RWPE2 (cell line): ENCODE results near the gene DUSP15.

ENCODE experiments used
- ATAC-seq: fragments of 200-7000 bp; cut with Tn5 transposase; 3 replicates; pipeline ENCODE4 v1.9.1; 2021; ENCODE audit warnings: low read depth
- DNase-seq: peaks from one replicate; pipeline ENCODE4 v3.0.0-alpha.2; 2020; ENCODE audit warnings: low spot score
- H3K27ac ChIP-seq: fragments of 450-650 bp; 2 replicates; pipeline ENCODE4 v1.5.1; 2017; ENCODE audit warnings: mild to moderate bottlenecking; ENCODE audit not compliant: poor library complexity, severe bottlenecking
- H3K27me3 ChIP-seq: fragments of 250-450 bp; sonication (Bioruptor Pico); 2 replicates; pipeline ENCODE4 v1.5.1; 2021; ENCODE audit warnings: mild to moderate bottlenecking, moderate library complexity; ENCODE audit not compliant: insufficient read depth, poor library complexity, severe bottlenecking
- H3K36me3 ChIP-seq: fragments of 250-450 bp; sonication (Bioruptor Pico); 2 replicates; pipeline ENCODE4 v1.5.1; 2020; ENCODE audit warnings: low read depth, mild to moderate bottlenecking, moderate library complexity
- H3K4me1 ChIP-seq: fragments of 250-450 bp; sonication (Bioruptor Pico); 2 replicates; pipeline ENCODE4 v1.5.1; 2021; ENCODE audit warnings: mild to moderate bottlenecking, moderate library complexity; ENCODE audit not compliant: insufficient read depth, poor library complexity, severe bottlenecking
- H3K4me3 ChIP-seq: fragments of 250-450 bp; sonication (Bioruptor Pico); 2 replicates; pipeline ENCODE4 v1.5.1; 2021; ENCODE audit warnings: mild to moderate bottlenecking, moderate library complexity; ENCODE audit not compliant: severe bottlenecking
- H3K9me3 ChIP-seq: fragments of 250-450 bp; sonication (Bioruptor Pico); 2 replicates; pipeline ENCODE4 v1.5.1; 2021; ENCODE audit warnings: mild to moderate bottlenecking, moderate library complexity; ENCODE audit not compliant: severe bottlenecking
- TF ChIP-seq, protein P1 (sequence below): fragments of 450-650 bp; IDR thresholded peaks from one replicate; pipeline ENCODE4 v1.5.1; 2017; ENCODE audit warnings: mild to moderate bottlenecking, moderate library complexity; ENCODE audit not compliant: poor library complexity, severe bottlenecking

Gene DUSP15

GRCh38 chr20:31836853-31837608, 33.3 kb downstream of the DUSP15 start:
- DNase-seq, result peak; percentile 74
- H3K36me3 ChIP-seq, result no peaks in the 10 kb centered on the region
- TF ChIP-seq, protein P1, sequence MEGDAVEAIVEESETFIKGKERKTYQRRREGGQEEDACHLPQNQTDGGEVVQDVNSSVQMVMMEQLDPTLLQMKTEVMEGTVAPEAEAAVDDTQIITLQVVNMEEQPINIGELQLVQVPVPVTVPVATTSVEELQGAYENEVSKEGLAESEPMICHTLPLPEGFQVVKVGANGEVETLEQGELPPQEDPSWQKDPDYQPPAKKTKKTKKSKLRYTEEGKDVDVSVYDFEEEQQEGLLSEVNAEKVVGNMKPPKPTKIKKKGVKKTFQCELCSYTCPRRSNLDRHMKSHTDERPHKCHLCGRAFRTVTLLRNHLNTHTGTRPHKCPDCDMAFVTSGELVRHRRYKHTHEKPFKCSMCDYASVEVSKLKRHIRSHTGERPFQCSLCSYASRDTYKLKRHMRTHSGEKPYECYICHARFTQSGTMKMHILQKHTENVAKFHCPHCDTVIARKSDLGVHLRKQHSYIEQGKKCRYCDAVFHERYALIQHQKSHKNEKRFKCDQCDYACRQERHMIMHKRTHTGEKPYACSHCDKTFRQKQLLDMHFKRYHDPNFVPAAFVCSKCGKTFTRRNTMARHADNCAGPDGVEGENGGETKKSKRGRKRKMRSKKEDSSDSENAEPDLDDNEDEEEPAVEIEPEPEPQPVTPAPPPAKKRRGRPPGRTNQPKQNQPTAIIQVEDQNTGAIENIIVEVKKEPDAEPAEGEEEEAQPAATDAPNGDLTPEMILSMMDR, result no peak
- H3K27ac ChIP-seq, result peak overlapping the region; percentile 9
- no peak for ATAC-seq
- H3K4me1 ChIP-seq, result peaks cover 35% of the 10 kb centered on the region
- no peaks in the 10 kb centered on the region for H3K27me3 ChIP-seq
- no peak overlapping the region for H3K4me3 ChIP-seq
- no peaks in the 10 kb centered on the region for H3K9me3 ChIP-seq

DNA sequence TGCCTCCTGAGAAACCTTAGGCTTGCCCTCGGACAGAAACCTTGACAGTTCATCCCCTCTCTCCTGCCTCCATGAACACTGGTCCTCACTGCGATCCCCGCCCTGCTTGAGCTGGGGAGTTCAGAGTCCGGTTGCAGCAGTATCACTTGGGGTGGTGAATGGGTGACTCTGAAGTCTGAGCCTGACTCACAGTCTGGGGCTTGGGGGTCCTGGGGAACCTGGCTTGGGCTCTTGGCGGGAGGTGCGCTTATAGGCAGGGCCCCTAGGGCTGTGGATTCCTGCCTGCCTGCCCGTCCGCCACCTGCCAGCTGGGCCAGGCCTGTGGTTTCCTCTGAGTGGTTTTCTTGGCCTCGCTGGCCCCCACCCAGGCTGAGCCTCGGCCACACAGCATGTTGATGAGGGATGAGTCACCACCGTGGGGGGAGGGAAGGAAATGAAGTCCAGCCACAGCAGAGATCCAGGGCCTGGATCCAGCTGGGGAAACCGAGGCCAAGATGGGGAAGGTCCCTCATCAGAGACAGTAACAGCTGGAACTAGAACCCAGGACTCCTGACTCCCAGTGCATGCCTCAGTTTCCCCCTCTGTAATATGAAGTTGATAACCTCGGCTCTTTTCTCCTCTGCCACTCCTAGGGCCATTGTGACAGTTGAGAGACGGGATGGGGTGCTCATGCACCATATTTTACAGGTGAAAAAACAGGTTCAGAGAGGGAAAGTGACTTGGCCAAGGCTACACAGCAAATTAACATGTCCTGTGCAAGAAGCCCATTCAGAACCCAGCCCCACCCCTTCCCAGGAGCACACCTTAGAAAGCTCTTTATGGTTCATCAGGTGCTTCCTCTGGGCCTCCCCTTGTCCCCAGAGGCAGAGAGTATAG, 34.1 kb downstream of the DUSP15 start:
- Histone ChIP-seq H3K4me3 (no peak overlapping the region), H3K4me1 (peaks cover 29% of the 10 kb centered on the region), H3K36me3 (no peaks in the 10 kb centered on the region), H3K9me3 (no peaks in the 10 kb centered on the region), H3K27ac (peak overlapping the region; percentile 9), H3K27me3 (no peaks in the 10 kb centered on the region)
- DNase-seq (peak; percentile 100), ATAC-seq (peak; percentile 90)
- TF ChIP-seq, protein P1, result no peak

DNA sequence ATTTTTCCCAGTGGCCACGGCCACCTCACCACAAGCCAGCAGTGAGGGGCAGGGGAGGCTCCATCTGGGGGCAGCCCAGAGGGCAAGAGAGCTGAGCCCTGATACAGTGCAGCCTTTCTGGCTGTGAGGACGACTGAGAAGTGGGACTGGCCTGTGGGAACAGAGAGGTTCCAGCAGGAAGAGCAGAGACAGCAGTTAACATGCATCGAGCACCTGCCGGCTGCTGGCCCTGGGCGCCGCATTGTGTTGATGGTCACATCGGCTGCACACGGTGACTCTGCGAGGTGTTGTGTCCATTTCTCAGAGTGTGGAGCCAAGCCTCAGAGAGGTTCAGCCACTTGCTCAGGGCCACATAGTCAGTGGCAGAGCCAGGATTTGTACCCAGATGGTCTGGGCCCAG, 34.8 kb downstream of the DUSP15 start:
- H3K27ac ChIP-seq, result peak overlapping the region; percentile 9
- TF ChIP-seq, protein P1, result no peak
- no peak overlapping the region for H3K4me3 ChIP-seq
- no peaks in the 10 kb centered on the region for H3K36me3 ChIP-seq
- H3K9me3 ChIP-seq, result no peaks in the 10 kb centered on the region
- DNase-seq (peak; percentile 80), ATAC-seq (peak; percentile 1; the same call in 1 of the 3 replicates)
- H3K27me3 ChIP-seq, result no peaks in the 10 kb centered on the region
- peaks cover 29% of the 10 kb centered on the region for H3K4me1 ChIP-seq

GRCh38 chr20:31833931-31834521, 36.3 kb downstream of the DUSP15 start:
- Histone ChIP-seq H3K27me3 (no peaks in the 10 kb centered on the region), H3K36me3 (no peaks in the 10 kb centered on the region), H3K4me1 (peaks cover 29% of the 10 kb centered on the region), H3K27ac (no peak overlapping the region), H3K4me3 (no peak overlapping the region), H3K9me3 (no peaks in the 10 kb centered on the region)
- ATAC-seq (no peak), DNase-seq (peak; percentile 85)
- TF ChIP-seq, protein P1, result no peak
